Islet of Langerhans (tissue), 1 donor: ENCODE data around the gene PEX26.
"Not testable (repeated sequence)": the region's sequence is repeated elsewhere in the genome, so short reads cannot be mapped to it uniquely, and the experiment has no call there.

Source experiments
- FAIRE-seq: peaks from one replicate; lab custom pipeline; 2011; peaks lifted over from hg19 to GRCh38; lab: Jason Lieb, UNC

The PEX26 gene

GRCh38 chr22:18120857-18121256, 43.1 kb downstream of the PEX26 start:
- FAIRE-seq = no peak

GRCh38 chr22:18121506-18121905, 43.7 kb downstream of the PEX26 start:
- no peak for FAIRE-seq

DNA sequence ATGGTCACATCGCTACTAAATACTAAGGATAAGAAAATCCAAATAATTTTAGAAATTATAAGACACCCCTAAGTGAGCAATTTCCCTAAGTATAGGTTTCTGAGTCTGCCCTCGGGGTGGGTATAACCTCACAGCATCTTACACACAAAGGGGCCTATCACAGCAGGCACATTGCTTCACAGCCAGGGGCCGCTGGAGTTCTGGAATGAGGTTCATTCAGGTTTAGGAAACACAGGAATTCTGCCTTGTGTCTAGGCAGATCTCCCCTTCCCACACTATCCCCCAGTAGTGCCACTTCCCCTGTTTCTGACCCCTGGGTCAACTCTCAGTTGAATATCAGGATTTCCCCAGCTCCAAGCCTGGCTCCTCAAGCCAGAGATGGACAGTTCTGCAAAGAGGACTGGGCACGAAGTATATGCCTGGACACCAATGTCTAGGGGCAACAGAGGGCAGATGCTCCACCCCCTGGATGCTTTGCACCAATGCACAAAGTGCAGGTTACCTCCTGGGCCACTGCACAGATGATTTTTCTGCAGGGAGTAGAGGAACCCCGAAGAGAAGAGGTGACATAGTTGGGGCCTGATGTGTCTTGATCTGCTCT, 44.3 kb downstream of the PEX26 start:
- no peak for FAIRE-seq

DNA sequence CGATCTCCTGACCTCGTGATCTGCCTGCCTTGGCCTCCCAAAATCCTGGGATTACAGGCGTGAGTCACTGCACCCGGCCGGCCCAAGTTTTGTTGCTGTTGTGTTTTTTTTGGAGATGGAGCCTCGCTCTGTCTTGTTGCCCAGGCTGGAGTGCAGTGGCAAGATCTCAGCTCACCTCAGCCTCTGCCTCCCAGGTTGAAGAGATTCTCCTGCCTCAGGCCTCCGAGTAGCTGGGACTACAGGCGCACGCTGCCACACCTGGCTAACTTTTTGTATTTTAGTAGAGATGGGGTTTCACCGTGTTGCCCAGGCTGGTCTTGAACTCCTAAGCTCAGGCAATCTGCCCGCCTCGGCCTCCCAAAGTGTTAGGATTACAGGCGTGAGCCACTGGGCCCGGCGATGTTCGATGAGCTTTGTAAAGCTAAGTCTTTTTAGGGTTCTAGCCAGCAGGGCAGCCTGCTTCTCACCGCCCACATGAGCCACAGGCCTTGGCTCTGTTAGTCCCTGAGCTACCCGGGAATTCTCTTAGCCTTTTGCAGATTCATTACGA, 45.8 kb downstream of the PEX26 start:
- FAIRE-seq = not testable (repeated sequence)

- no peak for FAIRE-seq
These were observed 48.8 kb downstream of the PEX26 start for GRCh38 chr22:18126606-18127005.

DNA sequence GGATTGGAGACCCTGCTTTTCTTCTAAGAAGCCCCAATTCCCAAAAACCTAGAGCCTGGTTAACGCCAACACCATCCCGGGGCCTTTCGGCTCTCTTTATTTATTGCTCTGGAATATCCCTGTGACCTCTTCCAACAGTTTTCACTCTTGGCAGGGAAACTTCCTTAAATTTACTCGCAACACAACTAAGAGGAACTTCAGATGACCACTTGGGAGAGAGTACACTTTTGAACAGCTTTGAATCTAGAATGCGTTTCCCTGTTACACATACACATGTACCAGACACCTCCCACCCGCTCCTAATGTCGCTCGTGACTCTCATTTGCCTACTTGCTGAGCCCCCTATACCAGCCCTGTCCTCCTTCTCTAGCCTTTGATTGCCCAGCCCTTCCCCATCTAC, 52.2 kb downstream of the PEX26 start:
- no peak for FAIRE-seq

- FAIRE-seq = no peak
These were observed 53.1 kb downstream of the PEX26 start for GRCh38 chr22:18130699-18131429.

GRCh38 chr22:18133452-18133851, 55.7 kb downstream of the PEX26 start:
- FAIRE-seq = no peak

DNA sequence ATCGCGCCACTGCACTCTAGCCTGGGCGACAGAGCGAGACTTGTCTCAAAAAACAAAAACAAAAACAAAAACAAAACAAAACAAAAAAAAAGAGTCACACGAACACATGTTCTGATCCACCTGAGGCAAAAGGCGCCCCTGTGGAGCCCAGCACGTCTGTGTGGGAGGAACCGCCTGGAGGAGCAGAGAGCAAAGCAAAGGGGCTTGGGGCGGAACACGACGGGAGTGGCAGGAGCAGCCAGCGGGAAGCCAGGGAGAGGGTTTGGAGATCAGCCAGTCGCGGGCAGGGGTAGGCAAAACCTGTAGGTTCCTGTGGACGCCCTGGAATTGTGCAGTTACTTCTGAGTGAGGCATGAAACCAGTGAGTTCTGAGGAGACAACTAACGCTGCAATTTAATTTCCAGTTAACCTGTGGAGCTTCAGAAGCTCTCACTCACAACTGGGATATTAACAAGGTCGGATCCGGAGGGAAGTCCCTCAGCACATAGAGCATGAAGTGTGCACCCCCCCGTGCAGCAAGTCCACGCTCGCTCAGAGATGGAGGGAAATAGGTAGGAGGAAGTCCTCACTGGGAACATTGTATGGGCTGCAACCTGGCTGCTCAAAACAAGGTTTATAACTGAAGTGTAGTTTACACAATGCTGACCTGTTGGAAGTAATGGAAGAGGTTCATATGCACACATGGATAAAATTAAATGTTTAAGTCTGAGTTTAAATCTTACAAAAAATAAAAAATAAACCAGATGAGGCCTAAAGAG, 59.0 kb downstream of the PEX26 start:
- no peak for FAIRE-seq

DNA sequence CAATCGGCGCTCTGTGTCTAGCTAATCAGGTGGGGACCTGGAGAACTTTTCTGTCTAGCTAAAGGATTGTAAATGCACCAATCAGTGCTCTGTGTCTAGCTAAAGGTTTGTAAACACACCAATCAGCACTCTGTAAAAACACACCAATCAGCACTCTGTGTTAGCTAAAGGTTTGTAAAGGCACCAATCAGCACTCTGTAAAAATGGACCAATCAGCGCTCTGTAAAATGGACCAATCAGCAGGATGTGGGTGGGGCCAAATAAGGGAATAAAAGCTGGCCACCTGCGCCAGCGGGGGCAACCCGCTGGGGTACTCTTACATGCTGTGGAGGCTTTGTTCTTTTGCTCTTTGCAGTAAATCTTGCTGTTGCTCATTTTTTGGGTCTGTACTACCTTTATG, 63.2 kb downstream of the PEX26 start:
- not testable (repeated sequence) for FAIRE-seq

DNA sequence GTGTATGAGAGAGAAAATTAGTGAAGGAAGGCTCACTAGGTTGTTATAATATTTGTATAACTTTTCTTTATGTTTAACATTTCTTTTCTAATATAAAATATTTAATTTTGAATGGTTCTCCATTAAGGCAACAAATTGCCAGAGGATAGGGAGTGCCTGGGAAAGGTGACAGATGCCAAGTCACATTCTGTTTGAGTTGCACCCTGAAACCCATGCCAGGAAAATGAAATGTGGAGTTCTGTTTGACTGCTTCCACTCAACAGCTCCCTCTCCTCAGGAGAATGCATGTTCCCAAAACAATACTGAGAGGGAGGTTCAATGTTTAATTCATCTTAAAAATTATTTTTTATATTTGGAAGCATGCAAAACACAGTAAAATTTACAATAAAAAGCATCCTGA, 66.3 kb downstream of the PEX26 start:
- no peak for FAIRE-seq

DNA sequence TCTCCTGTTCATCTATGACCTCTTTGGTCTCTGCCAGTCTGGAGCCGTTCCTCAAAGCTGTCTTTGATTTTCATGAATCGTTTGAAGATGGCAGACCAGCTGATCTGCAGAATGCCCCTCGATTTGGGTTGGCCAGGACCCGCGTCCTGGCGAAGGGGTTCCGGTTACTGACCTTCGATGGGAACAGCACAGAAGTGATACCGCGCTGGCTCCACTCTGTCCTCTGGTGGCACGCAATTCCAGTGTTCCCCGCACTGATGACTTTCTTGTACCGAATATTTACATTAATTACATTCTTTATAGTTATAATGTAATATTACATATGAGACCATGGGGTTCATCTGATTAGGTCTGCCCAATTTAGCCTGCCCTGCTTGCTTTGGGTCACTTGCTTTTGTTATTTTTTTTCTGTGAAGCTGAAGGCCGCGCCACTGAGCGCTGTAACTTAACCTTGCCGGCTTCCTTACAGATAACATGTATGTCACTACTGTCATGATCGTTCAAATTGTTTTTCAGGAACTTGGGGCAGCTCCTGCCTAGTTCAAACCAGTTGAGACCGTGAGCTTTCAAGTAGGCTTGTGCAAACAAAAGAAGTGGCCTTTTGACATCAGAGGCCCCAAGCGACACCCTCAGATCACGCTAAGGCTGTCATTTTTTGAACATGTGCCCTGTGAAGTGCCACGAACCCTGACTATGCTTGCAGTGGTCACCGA, 68.0 kb downstream of the PEX26 start:
- FAIRE-seq = no peak

GRCh38 chr22:18146389-18146753, 68.6 kb downstream of the PEX26 start:
- FAIRE-seq = no peak

- FAIRE-seq = no peak
These were observed 70.0 kb downstream of the PEX26 start for GRCh38 chr22:18147791-18148190.

DNA sequence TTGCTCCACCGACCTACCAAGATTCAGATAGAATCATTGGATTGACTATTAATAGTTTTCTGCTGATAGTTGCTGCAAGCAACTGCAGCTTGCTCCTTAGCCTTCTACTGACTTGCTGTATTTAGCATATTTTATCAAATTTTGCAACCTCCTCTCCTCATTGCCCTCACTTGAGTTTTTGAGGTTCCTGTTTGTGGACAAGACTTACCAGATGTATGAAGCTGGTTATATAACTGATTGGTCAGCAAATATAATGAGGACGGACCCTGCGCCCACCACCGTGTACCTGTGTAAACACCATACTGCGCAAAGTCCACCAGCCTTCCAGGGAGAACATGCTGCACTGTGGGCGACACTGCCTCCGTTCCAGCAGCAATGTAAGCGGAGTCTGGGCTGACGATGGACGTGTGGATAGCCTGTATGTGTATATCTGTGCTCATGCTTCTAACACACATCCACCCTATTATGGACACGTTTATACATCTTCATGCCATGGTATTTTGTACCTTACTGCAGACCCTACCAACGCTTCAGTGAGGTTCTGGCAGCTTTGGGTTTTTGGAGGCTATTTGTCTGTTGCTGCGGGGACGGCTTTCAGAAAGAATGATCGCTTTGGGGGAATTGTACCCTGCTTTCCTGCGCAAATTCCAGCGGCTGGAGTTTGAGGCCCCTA, 70.6 kb downstream of the PEX26 start:
- no peak for FAIRE-seq

DNA sequence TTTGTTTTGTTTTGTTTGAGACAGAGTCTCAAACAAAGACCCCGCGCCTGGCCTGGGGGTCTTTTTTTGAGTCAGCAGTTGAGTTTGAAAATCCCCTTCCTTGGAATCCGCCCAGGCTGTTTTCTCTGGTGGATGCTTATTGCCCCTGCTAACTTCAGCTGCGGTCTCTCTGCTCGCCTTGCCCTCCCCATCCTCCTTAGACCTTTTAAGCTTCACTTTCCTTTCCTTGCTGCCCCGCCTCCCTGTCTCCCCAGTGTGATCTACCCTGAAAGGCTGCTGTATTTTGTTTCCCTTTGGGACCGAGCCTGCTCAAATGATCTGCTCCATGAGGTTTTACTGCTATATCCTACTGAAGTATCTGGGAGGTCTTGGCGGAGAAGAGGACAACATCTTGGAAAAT, 74.7 kb downstream of the PEX26 start:
- no peak for FAIRE-seq

DNA sequence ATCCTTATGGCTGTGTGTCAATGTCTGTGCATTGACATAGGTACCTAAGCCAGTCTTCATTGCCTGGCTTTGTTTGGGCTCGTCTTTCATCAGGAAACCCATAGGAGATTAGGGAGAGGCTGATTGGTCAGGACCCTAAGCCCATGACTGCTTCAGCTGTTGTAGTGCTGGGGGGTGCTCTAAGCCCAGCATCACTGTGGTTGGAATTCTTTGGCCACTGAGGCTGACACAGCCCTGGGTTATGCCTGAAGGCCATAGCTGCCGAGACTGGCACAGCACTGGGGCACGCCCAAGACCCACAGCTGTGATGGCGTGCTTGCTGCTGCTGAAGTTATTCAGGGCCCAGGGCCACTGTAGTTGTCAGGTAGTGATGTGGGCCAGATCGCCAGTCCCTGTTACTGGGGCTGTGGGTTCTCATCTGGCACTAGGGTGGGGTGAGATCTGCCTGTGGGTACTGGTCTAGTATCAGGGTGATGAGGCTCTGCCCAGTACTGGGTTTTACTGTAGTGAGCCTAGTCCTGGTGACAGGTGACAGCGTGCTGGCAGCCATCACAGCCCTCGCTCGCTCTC, 77.1 kb downstream of the PEX26 start:
- no peak for FAIRE-seq
